HUES64 (cell line): ENCODE results near the gene CCR8.
"Not testable (repeated sequence)": the region's sequence is repeated elsewhere in the genome, so short reads cannot be mapped to it uniquely, and the experiment has no call there.

ENCODE experiments used
- H3K27ac ChIP-seq: 2 replicates; pipeline ENCODE4 v1.7.0; 2013; ENCODE audit warnings: low read depth, low read length, inconsistent platforms
- H3K27me3 ChIP-seq: 2 replicates; pipeline ENCODE4 v1.6.1; 2013; ENCODE audit warnings: mild to moderate bottlenecking, low read length; ENCODE audit not compliant: insufficient read depth
- H3K36me3 ChIP-seq: 2 replicates; pipeline ENCODE4 v1.6.1; 2013; ENCODE audit warnings: mild to moderate bottlenecking, low read length; ENCODE audit not compliant: insufficient read depth
- H3K4me1 ChIP-seq: 2 replicates; pipeline ENCODE4 v1.6.1; 2013; ENCODE audit warnings: mild to moderate bottlenecking, low read length, moderate library complexity; ENCODE audit not compliant: insufficient read depth
- H3K4me3 ChIP-seq: 2 replicates; pipeline ENCODE4 v1.5.1; 2013; ENCODE audit warnings: mild to moderate bottlenecking, low read length, moderate library complexity
- H3K9ac ChIP-seq: 2 replicates; pipeline ENCODE4 v1.6.1; 2013; ENCODE audit warnings: mild to moderate bottlenecking, low read depth, low read length
- H3K9me3 ChIP-seq: 2 replicates; pipeline ENCODE4 v1.6.1; 2013; ENCODE audit warnings: low read depth, low read length; ENCODE audit not compliant: insufficient read depth
- WGBS: fragments of 150-250, 120-280 bp; methylation state at CpG from one replicate; pipeline ENCODE4 v1.1.7; 2013; ENCODE audit warnings: missing lambda C conversion rate; 5-methylcytosine and 5-hydroxymethylcytosine counted together

The CCR8 gene

GRCh38 chr3:39318301-39318700, 11.2 kb upstream of the CCR8 start:
- no peaks in the 10 kb centered on the region for H3K27me3 ChIP-seq
- no peaks in the 10 kb centered on the region for H3K36me3 ChIP-seq
- 92% methylated on average over 1 of the region's 1 CpG for WGBS
- H3K27ac ChIP-seq = no peak overlapping the region
- no peak overlapping the region for H3K9ac ChIP-seq
- peaks cover 6% of the 10 kb centered on the region; the same call in 1 of the 2 replicates for H3K9me3 ChIP-seq
- H3K4me1 ChIP-seq = peaks cover 5% of the 10 kb centered on the region; the same call in 1 of the 2 replicates
- H3K4me3 ChIP-seq = no peak overlapping the region

- H3K27ac ChIP-seq = no peak overlapping the region
- H3K4me3 ChIP-seq = no peak overlapping the region
- no peaks in the 10 kb centered on the region for H3K36me3 ChIP-seq
- H3K9ac ChIP-seq = no peak overlapping the region
- peaks cover 5% of the 10 kb centered on the region; the same call in 1 of the 2 replicates for H3K4me1 ChIP-seq
- no peaks in the 10 kb centered on the region for H3K27me3 ChIP-seq
- 0 out of 2 replicates have a peak, but pooled peaks cover 6% of the 10 kb centered on the region for H3K9me3 ChIP-seq
Measured at GRCh38 chr3:39319249-39319648, 10.3 kb upstream of the CCR8 start.

- H3K36me3 ChIP-seq, H3K4me3 ChIP-seq, H3K9ac ChIP-seq, H3K4me1 ChIP-seq, H3K27ac ChIP-seq, H3K27me3 ChIP-seq, H3K9me3 ChIP-seq: not testable (repeated sequence)
- 96% methylated on average over 2 of the region's 2 CpGs for WGBS
Measured at GRCh38 chr3:39321574-39321983, 7.9 kb upstream of the CCR8 start.

GRCh38 chr3:39322209-39322715, 7.2 kb upstream of the CCR8 start:
- not testable (repeated sequence) for H3K36me3 ChIP-seq, H3K9me3 ChIP-seq, H3K4me1 ChIP-seq, H3K27ac ChIP-seq, H3K27me3 ChIP-seq, H3K9ac ChIP-seq, H3K4me3 ChIP-seq
- 50% methylated on average over 2 of the region's 3 CpGs for WGBS

GRCh38 chr3:39322936-39323335, 6.6 kb upstream of the CCR8 start:
- Histone ChIP-seq H3K9ac (no peak overlapping the region), H3K4me3 (no peak overlapping the region), H3K4me1 (peaks cover 5% of the 10 kb centered on the region; the same call in 1 of the 2 replicates), H3K36me3 (no peaks in the 10 kb centered on the region), H3K27ac (no peak overlapping the region), H3K27me3 (no peaks in the 10 kb centered on the region), H3K9me3 (no peaks in the 10 kb centered on the region)

GRCh38 chr3:39323494-39323893, 6.0 kb upstream of the CCR8 start:
- Histone ChIP-seq H3K9ac (no peak overlapping the region), H3K36me3 (no peaks in the 10 kb centered on the region), H3K4me3 (no peak overlapping the region), H3K9me3 (no peaks in the 10 kb centered on the region), H3K27me3 (no peaks in the 10 kb centered on the region), H3K4me1 (peaks cover 5% of the 10 kb centered on the region; the same call in 1 of the 2 replicates), H3K27ac (no peak overlapping the region)
- WGBS = 98% methylated on average over 1 of the region's 2 CpGs

- no peaks in the 10 kb centered on the region for H3K9me3 ChIP-seq
- peaks cover 10% of the 10 kb centered on the region; the same call in 1 of the 2 replicates for H3K4me1 ChIP-seq
- WGBS = 94% methylated on average over 1 of the region's 2 CpGs
- no peaks in the 10 kb centered on the region for H3K36me3 ChIP-seq
- H3K27me3 ChIP-seq = no peaks in the 10 kb centered on the region
- no peak overlapping the region for H3K4me3 ChIP-seq
- H3K9ac ChIP-seq = no peak overlapping the region
- no peak overlapping the region for H3K27ac ChIP-seq
Measured at GRCh38 chr3:39325236-39325635, 4.3 kb upstream of the CCR8 start.

- Histone ChIP-seq H3K27me3 (no peaks in the 10 kb centered on the region), H3K36me3 (no peaks in the 10 kb centered on the region), H3K4me3 (no peak overlapping the region), H3K9ac (no peak overlapping the region), H3K4me1 (peaks cover 19% of the 10 kb centered on the region), H3K9me3 (no peaks in the 10 kb centered on the region), H3K27ac (no peak overlapping the region)
- 94% methylated on average over 4 of the region's 4 CpGs for WGBS
Measured at GRCh38 chr3:39327053-39327745, 2.3 kb upstream of the CCR8 start.

GRCh38 chr3:39327746-39328349, 1.7 kb upstream of the CCR8 start:
- H3K4me1 ChIP-seq = peaks cover 17% of the 10 kb centered on the region
- 90% methylated on average over 3 of the region's 4 CpGs for whole genome bisulfite sequencing

GRCh38 chr3:39330824-39331223, 1.3 kb downstream of the CCR8 start:
- Histone ChIP-seq H3K9ac (no peak overlapping the region), H3K4me1 (peaks cover 14% of the 10 kb centered on the region), H3K4me3 (no peak overlapping the region), H3K36me3 (no peaks in the 10 kb centered on the region), H3K27me3 (no peaks in the 10 kb centered on the region), H3K27ac (no peak overlapping the region; the same call in 1 of the 2 replicates), H3K9me3 (no peaks in the 10 kb centered on the region)

More at GRCh38 chr3:39327746-39328349, 1.7 kb upstream of the CCR8 start:
- Histone ChIP-seq H3K9ac (no peak overlapping the region), H3K4me3 (no peak overlapping the region), H3K27ac (no peak overlapping the region), H3K9me3 (no peaks in the 10 kb centered on the region), H3K27me3 (no peaks in the 10 kb centered on the region), H3K36me3 (no peaks in the 10 kb centered on the region)

GRCh38 chr3:39332525-39332924, 3.0 kb downstream of the CCR8 start:
- Histone ChIP-seq H3K9ac (no peak overlapping the region), H3K4me3 (no peak overlapping the region), H3K9me3 (no peaks in the 10 kb centered on the region), H3K36me3 (no peaks in the 10 kb centered on the region), H3K4me1 (peaks cover 14% of the 10 kb centered on the region), H3K27me3 (no peaks in the 10 kb centered on the region), H3K27ac (no peak overlapping the region)
- 97% methylated on average over 4 of the region's 4 CpGs for WGBS
